NCI-H1105 (cell line): ENCODE results near the gene PIAS1.
A peak's percentile ranks its signal among the peaks of the same experiment; 100 is the strongest.
"Not testable (repeated sequence)": the region's sequence is repeated elsewhere in the genome, so short reads cannot be mapped to it uniquely, and the experiment has no call there.

Source experiments
- DNase-seq: peaks from one replicate; lab custom pipeline; 2025; lab: John Stamatoyannopoulos, UW

The PIAS1 gene

DNA sequence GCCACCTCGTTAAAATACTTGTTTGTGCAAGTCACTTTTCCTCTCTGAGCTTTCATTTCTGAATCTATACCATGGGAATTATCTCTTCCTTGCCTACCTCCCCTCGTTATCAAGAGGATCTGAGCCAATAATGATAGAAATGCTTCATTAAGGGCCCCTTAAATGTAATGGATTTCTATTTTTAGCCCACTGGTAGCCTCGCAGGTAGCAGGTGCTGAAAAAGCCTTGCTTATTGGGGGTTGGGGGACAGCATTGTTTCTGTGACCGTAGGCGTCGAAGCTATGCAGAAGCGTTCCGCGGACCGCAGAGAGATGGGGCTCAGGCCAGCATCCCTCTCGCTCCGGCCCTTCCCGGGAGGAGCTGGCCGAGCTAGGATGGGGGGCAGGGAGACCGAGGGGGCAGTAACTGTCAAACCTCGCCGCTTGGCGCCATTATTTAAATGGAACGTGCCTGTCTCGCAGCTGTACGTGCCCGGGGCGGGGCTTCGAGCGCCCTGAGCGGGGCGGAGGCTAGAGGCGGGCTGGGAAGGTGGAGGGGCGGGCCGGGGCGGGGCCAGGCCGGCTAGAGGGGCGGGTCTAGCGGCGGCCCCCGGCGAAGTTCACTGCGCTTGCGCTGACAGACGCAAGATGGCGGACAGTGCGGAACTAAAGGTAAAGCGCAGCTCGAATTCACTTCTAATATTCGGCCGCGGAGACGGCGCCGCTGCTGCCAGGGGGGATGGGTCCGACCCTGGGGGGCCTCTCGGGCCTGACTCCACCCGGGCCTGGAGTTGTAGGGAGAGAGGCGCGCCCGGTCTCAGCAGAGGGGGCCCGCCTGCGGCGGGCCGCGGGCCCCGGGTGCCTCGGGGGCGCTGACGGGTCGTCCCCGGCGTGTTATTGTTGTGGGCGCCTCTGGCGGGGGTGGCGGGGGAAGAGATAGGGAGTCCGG lies at the start of gene PIAS1:
PIAS1 (plus strand) TSS at position 615 of the 927 bp plus-strand sequence; CDS start at position 627, 12 bp downstream.
- DNase-seq = peak; percentile 98

DNA sequence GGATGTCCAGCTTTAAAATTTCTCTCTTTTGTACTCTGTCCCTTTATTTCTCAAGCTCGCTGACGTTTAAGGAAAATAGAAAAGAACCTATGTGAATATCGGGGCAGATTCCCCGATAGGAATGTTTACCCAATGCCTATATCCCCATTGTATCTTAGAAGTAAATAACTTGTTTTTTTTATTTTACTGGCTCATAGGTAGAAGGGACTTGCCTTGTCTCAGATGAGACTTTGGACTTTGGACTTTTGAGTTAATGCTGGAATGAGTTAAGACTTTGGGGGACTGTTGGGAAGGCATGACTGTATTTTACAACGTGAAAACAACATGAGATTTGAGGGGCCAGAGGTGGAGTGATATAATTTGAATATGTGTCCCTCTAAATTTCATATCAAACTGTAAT lies 46.5 kb upstream of the PIAS1 start:
- DNase-seq = not testable (repeated sequence)

DNA sequence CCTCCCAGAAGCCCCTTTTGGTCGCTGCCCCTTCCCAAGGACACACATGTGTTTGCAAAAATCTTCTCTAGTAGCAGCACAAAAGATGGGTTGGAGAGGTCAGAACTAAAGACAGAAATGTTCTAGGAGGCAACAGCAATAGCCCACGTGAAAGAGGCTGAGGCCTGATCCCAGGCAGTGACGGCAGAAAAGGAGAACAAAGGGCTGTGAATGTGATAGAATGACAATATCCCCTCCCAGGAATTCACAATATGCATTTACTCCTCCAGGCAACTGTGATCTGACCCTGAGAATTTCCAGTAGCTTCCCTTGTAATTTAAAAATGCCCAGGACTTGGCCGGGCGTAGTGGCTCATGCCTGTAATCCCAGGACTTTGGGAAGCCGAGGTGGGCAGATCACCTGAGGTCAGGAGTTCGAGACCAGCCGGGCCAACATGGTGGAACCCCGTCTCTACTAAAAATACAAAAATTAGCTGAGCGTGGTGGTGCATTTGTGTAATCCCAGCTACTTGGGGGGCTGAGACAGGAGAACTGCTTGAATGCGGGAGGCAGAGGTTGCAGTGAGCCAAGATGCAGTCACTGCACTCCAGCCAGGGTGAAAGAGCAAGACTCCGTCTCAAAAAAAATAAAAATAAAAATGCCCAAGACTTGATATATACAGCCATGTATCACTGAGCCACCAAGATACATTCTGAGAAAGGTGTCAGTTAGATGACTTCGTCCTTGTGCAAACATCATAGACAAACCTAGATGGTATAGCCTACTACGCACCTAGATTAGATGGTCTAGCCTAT lies 43.6 kb upstream of the PIAS1 start:
- no peak for DNase-seq

GRCh38 chr15:68012911-68013310 lies 41.2 kb upstream of the PIAS1 start:
- no peak for DNase-seq

DNA sequence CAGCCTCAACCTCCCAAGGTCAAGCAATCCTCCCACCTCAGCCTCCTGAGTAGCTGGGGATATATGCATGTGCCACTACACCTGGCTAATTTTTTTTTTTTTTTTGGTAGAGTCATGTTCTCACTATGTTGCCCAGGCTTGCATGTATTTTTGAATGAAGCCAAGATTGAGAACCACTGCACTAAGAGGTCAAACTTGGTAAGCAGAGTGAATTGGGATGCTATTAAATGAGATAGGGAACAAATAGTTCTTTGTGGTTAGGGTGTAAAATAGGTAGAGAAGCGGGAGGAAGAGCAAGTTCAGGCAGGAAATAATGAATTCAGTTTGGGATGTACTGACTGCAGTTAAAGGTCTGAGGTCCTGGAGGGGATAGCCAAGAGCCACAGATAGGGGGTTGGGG lies 39.9 kb upstream of the PIAS1 start:
- no peak for DNase-seq

- no peak for DNase-seq
Observed at GRCh38 chr15:68015244-68015643, 38.9 kb upstream of the PIAS1 start.

- DNase-seq = no peak
Observed at GRCh38 chr15:68017201-68017600, 36.9 kb upstream of the PIAS1 start.

- no peak for DNase-seq
Observed at GRCh38 chr15:68018797-68019444, 35.2 kb upstream of the PIAS1 start.

- no peak for DNase-seq
Observed at GRCh38 chr15:68019814-68020525, 34.1 kb upstream of the PIAS1 start.

DNA sequence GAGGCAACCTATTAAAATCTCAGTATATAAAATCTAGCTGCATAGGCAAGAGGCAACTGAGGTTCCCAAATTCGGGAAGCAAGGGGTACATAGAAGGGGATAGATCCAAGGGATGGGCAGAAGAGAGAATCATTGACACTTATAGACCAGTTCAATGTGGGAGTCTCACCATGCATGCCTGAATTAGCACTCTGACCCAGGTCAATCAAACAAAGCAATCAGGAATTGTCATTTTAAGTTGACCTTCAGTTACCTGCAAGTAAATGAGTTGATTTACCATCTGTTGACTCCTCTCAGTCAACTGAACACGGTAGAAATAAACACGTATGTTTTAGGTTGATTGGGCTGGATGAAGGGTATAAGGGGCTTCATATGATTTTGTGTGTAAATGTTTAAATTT lies 33.4 kb upstream of the PIAS1 start:
- no peak for DNase-seq

GRCh38 chr15:68022061-68022460 lies 32.1 kb upstream of the PIAS1 start:
- DNase-seq = no peak

DNA sequence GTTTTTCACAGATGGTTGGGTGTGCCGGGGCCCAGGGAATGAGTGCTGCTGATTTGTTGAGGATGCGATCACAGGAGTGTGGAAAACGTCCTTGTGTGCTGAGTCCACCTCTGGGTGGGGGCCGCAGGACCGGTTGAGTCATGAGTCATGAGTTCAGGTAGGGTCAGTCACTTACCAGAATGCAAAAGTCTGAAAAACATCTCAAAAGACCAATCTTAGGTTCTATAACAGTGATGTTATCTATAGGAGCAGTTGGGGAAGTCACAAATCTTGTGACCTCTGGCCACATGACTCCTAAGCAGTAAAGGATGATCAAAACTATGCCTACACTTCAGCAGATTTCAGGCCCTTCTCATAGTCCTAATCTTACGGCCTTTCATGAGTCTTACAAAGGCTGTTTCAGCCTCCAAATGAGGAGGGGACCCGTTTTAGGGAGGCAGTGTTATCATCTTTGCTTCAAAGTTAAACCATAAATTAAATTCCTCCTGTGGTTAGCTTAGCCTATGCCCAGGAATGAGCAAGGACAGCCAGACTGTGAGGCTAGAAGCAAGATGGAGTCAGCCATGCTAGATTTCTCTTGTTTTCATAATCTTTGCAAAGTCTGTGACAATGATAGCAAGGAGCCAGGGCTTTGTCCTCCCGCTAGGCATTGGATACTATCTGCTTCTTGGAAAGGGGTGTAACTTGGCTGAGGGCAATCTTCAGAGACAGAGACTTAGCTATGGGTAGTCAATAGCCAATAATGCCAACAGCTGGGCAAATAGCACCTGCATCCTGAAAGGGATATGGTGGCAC lies 30.6 kb upstream of the PIAS1 start:
- no peak for DNase-seq

- no peak for DNase-seq
Observed at GRCh38 chr15:68025835-68026424, 28.2 kb upstream of the PIAS1 start.

DNA sequence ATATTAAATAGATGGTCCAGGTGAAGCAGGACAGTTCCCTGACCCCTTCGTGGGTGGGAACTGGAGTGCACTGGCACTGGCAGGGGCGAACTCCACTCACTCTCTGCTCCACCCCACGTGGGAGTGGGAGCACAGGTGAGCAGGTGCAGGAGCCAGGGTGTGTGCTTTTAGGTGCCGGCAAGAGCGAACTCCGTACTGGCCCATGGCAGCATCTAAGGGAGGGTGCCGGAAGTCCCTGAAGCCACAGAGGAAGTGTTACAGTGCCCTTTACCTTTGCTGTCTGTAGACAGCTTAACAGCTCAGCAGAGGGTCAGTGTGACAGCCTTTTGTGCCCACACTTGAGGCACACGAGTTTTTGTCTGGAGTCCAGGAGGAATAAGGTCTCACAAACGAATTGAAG lies 26.7 kb upstream of the PIAS1 start:
- no peak for DNase-seq

- DNase-seq = no peak
Observed at GRCh38 chr15:68028137-68028887, 25.8 kb upstream of the PIAS1 start.

DNA sequence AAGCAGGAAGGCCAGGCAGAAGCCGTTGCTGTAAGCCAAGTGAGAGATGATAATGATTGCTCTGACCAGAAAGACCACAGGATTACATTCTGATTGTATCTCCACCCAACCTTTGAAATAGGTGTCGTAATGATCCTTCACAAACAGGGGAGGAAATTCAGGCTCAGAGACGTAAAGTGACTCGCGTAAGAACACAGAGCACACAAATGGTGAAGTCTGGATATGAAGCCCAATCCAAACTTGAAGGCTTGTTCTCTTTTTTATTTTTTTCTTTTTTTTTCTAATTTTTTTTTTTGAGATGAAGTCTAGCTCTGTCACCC lies 25.3 kb upstream of the PIAS1 start:
- DNase-seq = no peak

GRCh38 chr15:68029959-68030358 lies 24.2 kb upstream of the PIAS1 start:
- no peak for DNase-seq

DNA sequence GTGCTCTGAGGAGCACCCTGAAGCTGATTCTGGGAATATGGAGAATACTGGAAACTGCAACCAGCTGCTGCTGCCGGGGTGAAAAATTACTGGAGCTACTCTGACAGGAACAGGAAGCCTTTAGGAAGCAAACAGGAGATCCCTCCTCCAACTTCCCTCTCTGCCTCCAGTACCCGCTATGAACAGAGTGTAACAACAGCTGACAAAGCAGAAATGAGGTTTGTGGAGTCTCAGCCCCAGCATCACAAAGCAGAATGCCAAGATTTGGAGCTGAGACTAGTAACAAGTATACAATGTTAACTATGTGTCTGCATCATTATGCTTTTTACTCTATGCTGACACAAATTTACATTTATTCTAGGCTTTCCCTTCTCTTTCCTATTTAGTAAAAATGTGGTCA lies 22.7 kb upstream of the PIAS1 start:
- no peak for DNase-seq

- no peak for DNase-seq
Observed at GRCh38 chr15:68032672-68033071, 21.4 kb upstream of the PIAS1 start.

DNA sequence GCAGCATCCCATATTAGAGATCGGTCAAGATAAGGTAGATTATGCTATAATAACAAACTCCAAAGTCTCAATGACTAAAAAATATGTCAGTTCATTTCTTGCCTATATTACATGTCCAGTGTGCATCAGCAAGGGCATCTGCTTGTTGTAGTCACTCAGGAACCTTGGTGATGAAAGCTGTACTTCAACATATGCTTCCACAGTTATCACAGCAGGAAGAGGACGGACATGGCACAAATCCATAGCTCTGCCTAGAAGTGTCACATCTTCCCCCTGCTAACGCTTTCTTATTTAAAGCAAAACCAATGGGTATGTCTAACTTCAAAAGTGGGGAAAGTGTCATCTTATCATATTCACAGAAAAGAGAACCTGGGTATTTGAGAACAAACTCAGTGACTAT lies 20.0 kb upstream of the PIAS1 start:
- DNase-seq = no peak
